Endothelial cell of umbilical vein (primary cell): ENCODE data around the gene MPND. TPM values are rescaled to one million over a fixed set of nuclear protein-coding genes. Genes with fewer than 3 reads are reported as not detected.
A peak's percentile ranks its signal among the peaks of the same experiment; 100 is the strongest.

ENCODE experiments used
- BruUV-seq: library from RNA; stranded (reverse); fragments of 400-500 nt; replicated peaks from 2 replicates; lab custom pipeline; 2021; lab: Mats Ljungman, UMichigan
- CTCF ChIA-PET: fragments of 300-600, 350-600 bp; sonication (Branson Sonifier 250); formaldehyde crosslinking; loops from one replicate; lab custom pipeline; 2021; ENCODE audit warnings: antibody characterized with exemption, inconsistent platforms; lab: Charles Lee
- POLR2A ChIA-PET: fragments of 300-600, 350-600 bp; sonication (Branson Sonifier 250); formaldehyde crosslinking; loops from one replicate; lab custom pipeline; 2021; ENCODE audit warnings: antibody characterized with exemption, inconsistent platforms; lab: Charles Lee
- DNase-seq: peaks from one replicate; pipeline ENCODE4 v3.0.0-alpha.2; 2011; ENCODE audit warnings: low read depth, low spot score
- FAIRE-seq: peaks from 2 replicates; lab custom pipeline; 2011; peaks lifted over from hg19 to GRCh38; lab: Jason Lieb, UNC
- H2AFZ ChIP-seq: 2 replicates; pipeline ENCODE4 v1.6.0; 2012; ENCODE audit warnings: low read depth, low read length, control low read depth, inconsistent platforms
- H3K27ac ChIP-seq: 2 replicates; pipeline ENCODE4 v1.5.1; 2011; ENCODE audit warnings: low read depth, mild to moderate bottlenecking, control low read depth, low read length, moderate library complexity; ENCODE audit not compliant: insufficient read depth
- H3K27me3 ChIP-seq, 2 experiments: 2 replicates each; pipeline versions ENCODE4 v1.6.0 to v1.6.1; 2011; ENCODE audit warnings: low read length in 2 of 2, mixed read lengths in 1 of 2; ENCODE audit not compliant: control insufficient read depth in 2 of 2, insufficient read depth in 2 of 2
- H3K36me3 ChIP-seq, 2 experiments: 2 replicates in 1 of 2; 3 replicates in 1 of 2; pipeline ENCODE4 v1.5.1; 2011; ENCODE audit warnings: low read length in 2 of 2, mild to moderate bottlenecking in 1 of 2, moderate library complexity in 1 of 2; ENCODE audit not compliant: control insufficient read depth in 2 of 2, insufficient read depth in 2 of 2; ENCODE audit errors: extremely low read depth in 1 of 2
- H3K4me1 ChIP-seq: 3 replicates; pipeline ENCODE4 v1.5.1; 2011; ENCODE audit warnings: mild to moderate bottlenecking, low read length; ENCODE audit not compliant: control insufficient read depth, insufficient read depth; ENCODE audit errors: extremely low read depth
- H3K4me2 ChIP-seq: 2 replicates; pipeline ENCODE4 v1.6.1; 2011; ENCODE audit warnings: low read length, control low read depth, mixed read lengths; ENCODE audit not compliant: insufficient read depth
- H3K4me3 ChIP-seq, 3 experiments: fragments of 200-600 bp in 1 of 3; sonication (generic), shearing (Covaris generic) in 1 of 3; replicated peaks in 1 of 3; 2 replicates each; pipeline ENCODE4 v1.5.1; 2011 to 2016; ENCODE audit warnings: control low read depth in 3 of 3, low read length in 3 of 3, mild to moderate bottlenecking in 2 of 3, inconsistent platforms in 1 of 3, low read depth in 1 of 3, moderate library complexity in 1 of 3; ENCODE audit not compliant: insufficient read depth in 1 of 3
- H3K79me2 ChIP-seq: 2 replicates; pipeline ENCODE4 v1.6.0; 2012; ENCODE audit warnings: low read length, inconsistent platforms; ENCODE audit not compliant: control insufficient read depth, insufficient read depth
- H3K9ac ChIP-seq: replicated peaks from 2 replicates; pipeline ENCODE3; 2011; ENCODE audit warnings: low read length, control low read depth; ENCODE audit not compliant: insufficient read depth; ENCODE audit errors: extremely low read depth
- H3K9me1 ChIP-seq: replicated peaks from 3 replicates; pipeline ENCODE4 v1.6.0; 2011; ENCODE audit warnings: mild to moderate bottlenecking, low read length; ENCODE audit not compliant: control insufficient read depth, insufficient read depth; ENCODE audit errors: extremely low read depth
- H3K9me3 ChIP-seq: replicated peaks from 2 replicates; pipeline ENCODE4 v1.5.1; 2012; ENCODE audit warnings: low read length, inconsistent platforms; ENCODE audit not compliant: control insufficient read depth, insufficient read depth
- H4K20me1 ChIP-seq: replicated peaks from 2 replicates; pipeline ENCODE3; 2011; ENCODE audit warnings: mild to moderate bottlenecking, low read length; ENCODE audit not compliant: control insufficient read depth, insufficient read depth; ENCODE audit errors: extremely low read depth
- CTCF ChIP-seq, 2 donors: IDR thresholded peaks; 1 replicate in 1 of 2; 2 replicates in 1 of 2; pipeline ENCODE4 v1.5.1; 2011; ENCODE audit warnings: low read length in 2 of 2, mild to moderate bottlenecking in 2 of 2, moderate library complexity in 2 of 2, control low read depth in 1 of 2, inconsistent platforms in 1 of 2, low read depth in 1 of 2; ENCODE audit not compliant: insufficient read depth in 1 of 2; ENCODE audit errors: extremely low read depth in 1 of 2
- FOS ChIP-seq: IDR thresholded peaks from 2 replicates; pipeline ENCODE4 v1.6.1; 2011; ENCODE audit warnings: mild to moderate bottlenecking, low read length, moderate library complexity, borderline replicate concordance; ENCODE audit not compliant: insufficient read depth
- MYC ChIP-seq: IDR thresholded peaks from one replicate; pipeline ENCODE4 v1.6.1; 2011; ENCODE audit warnings: mild to moderate bottlenecking, low read depth, low read length
- POLR2A ChIP-seq: IDR thresholded peaks from 2 replicates; pipeline ENCODE4 v1.6.1; 2012; ENCODE audit warnings: low read depth, mild to moderate bottlenecking, control low read depth, low read length
- dilution Hi-C: fragments of 300-500 bp; cut with MboI; formaldehyde crosslinking; loops from one replicate; pipeline ENCODE4 v1.15.0; 2019; ENCODE audit warnings: low sequenced_read_pairs; ENCODE audit not compliant: extremely low pct_ligation_motif_present
- intact Hi-C: fragments of 100-400 bp; cut with micrococcal nuclease; formaldehyde crosslinking; loops from one replicate; pipeline ENCODE4 v1.10.0; 2022
- polyA plus RNA-seq, 4 experiments: library from polyadenylated mRNA; depleted of rRNA in 3 of 4; stranded (reverse) in 3 of 4; unstranded in 1 of 4; fragments of >200 nt; gene quantifications; 2 replicates each; pipeline versions ENCODE4 v1.2.1 to v1.2.3, GENCODE V29; 2011 to 2012; ENCODE audit warnings: missing spikeins in 1 of 4
- total RNA-seq: library from RNA; stranded (reverse); gene quantifications from 2 replicates; pipeline ENCODE4 v1.2.3, GENCODE V29; 2021

The MPND gene
- total and polyA plus RNA-seq, 2 donors (not counting 3 experiments of a cell fraction or from before 2014, with no cell fraction given) = 14.8 to 21.1 TPM

- POLR2A ChIA-PET = interaction anchor here (0.9 to 1.5 kb wide), 4 partner anchors 9 to 49 kb away, joined by 3 to 4 read pairs (median 3); partner anchors contain the start of genes CHAF1A and SH3GL1
- TF ChIP-seq CTCF (IDR thresholded peaks at IDR 0.05; ENCODE audit: extremely low read depth in 1 of 2, insufficient read depth in 1 of 2, low read depth in 1 of 2, low read length in 2 of 2) (no peak), FOS (no peak), POLR2A (no peak), MYC (no peak)
- FAIRE-seq = peak; percentile 12
Observed at GRCh38 chr19:4391306-4391693, 47.9 kb downstream of the MPND start.

More at GRCh38 chr19:4391306-4391693, 47.9 kb downstream of the MPND start:
- Histone ChIP-seq H3K27ac (peak overlapping the region; percentile 88), H3K4me3 (peak overlapping the region in 1 of 3 experiments; percentile 3), H3K4me1 (peaks cover 64% of the 10 kb centered on the region), H3K9me1 (no peaks in the 10 kb centered on the region), H2AFZ (no peak overlapping the region), H3K36me3 (peaks cover 5 to 6% of the 10 kb centered on the region in 2 experiments), H3K4me2 (peak overlapping the region; percentile 40), H3K79me2 (peaks cover 80% of the 10 kb centered on the region), H4K20me1 (no peaks in the 10 kb centered on the region), H3K9ac (peak overlapping the region; percentile 75), H3K27me3 (no peaks in the 10 kb centered on the region), H3K9me3 (no peaks in the 10 kb centered on the region)
- no TSS peak for BruUV-seq
- intact Hi-C loops = loop anchor here (1.0 kb wide), 2 partner anchors 9 to 80 kb away; partner anchors contain the start of gene SH3GL1
- DNase-seq = no peak
- CTCF ChIA-PET = interaction anchor here (0.6 to 7.9 kb wide), 6 partner anchors 10 to 127 kb away, joined by 3 to 105 read pairs (median 25); partner anchors contain the start of genes CHAF1A, MPND and SH3GL1
- dilution Hi-C loops = no loop called here
